Neural progenitor cell (in vitro differentiated cells): ENCODE measurements around the gene ALG1.

Experiments
- CTCF ChIP-seq: fragments of 200-600 bp; sonication (generic); IDR thresholded peaks from 2 replicates; pipeline ENCODE4 v1.5.1; 2017; ENCODE audit warnings: antibody characterized with exemption, mild to moderate bottlenecking
- EZH2 ChIP-seq: fragments of 200-600 bp; sonication (generic); IDR thresholded peaks from 2 replicates; pipeline ENCODE4 v1.6.1; 2017; ENCODE audit warnings: antibody characterized with exemption, mild to moderate bottlenecking, moderate library complexity
- EZH2phosphoT487 ChIP-seq: fragments of 200-600 bp; sonication (generic); IDR thresholded peaks from 2 replicates; pipeline ENCODE4 v1.6.1; 2017; ENCODE audit warnings: antibody characterized with exemption

- TF ChIP-seq CTCF (no peak), EZH2 (no peak), EZH2phosphoT487 (no peak)
These were observed 5.7 kb downstream of the ALG1 start for GRCh38 chr16:5077304-5077703.
